ENCODE measurements around the gene LMO7. TPM values are rescaled to one million over a fixed set of nuclear protein-coding genes. Genes with fewer than 3 reads are reported as not detected.

The LMO7 gene
- total RNA-seq, 1 donor from 2014 or later, result 6.8 TPM

- Mint-ChIP-seq H3K4me3 (no peak overlapping the region), H3K9me3 (no peaks in the 10 kb centered on the region), H3K27me3 (ENCODE audit: insufficient read depth, low read depth) (no peaks in the 10 kb centered on the region), H3K4me1 (no peaks in the 10 kb centered on the region), H3K36me3 (no peaks in the 10 kb centered on the region), H3K27ac (no peak overlapping the region)
- no peak for TF ChIP-seq EZH2 (IDR thresholded peaks at IDR 0.05)
- TF ChIP-seq CTCF (IDR thresholded peaks at IDR 0.05), result no peak
- no peak for TF ChIP-seq EZH2phosphoT487 (IDR thresholded peaks at IDR 0.05)
- Histone ChIP-seq H3K9ac (no peak overlapping the region), H2AFZ (replicated peaks) (no peak overlapping the region), H4K20me1 (ENCODE audit: low read depth) (no peaks in the 10 kb centered on the region), H3K27me3 (no peaks in the 10 kb centered on the region), H3K4me3 (no peak overlapping the region), H3K9me3 (ENCODE audit: low read depth) (no peaks in the 10 kb centered on the region), H3K4me1 (no peaks in the 10 kb centered on the region), H3F3A (ENCODE audit: low read depth) (no peaks in the 10 kb centered on the region), H3K79me2 (ENCODE audit: low read depth) (no peaks in the 10 kb centered on the region), H3K4me2 (no peak overlapping the region), H3K36me3 (no peaks in the 10 kb centered on the region), H3K27ac (no peak overlapping the region)
- no peak for DNase-seq (ENCODE audit: low spot score)
These were observed 16.6 kb downstream of the LMO7 start for GRCh38 chr13:75652726-75653125.

- H3K4me3 ChIP-seq, result no peak overlapping the region
- H3F3A ChIP-seq (ENCODE audit: low read depth), result no peaks in the 10 kb centered on the region
- TF ChIP-seq CTCF (IDR thresholded peaks at IDR 0.05), result no peak
- TF ChIP-seq EZH2phosphoT487 (IDR thresholded peaks at IDR 0.05), result no peak
- no peak for TF ChIP-seq EZH2 (IDR thresholded peaks at IDR 0.05)
- no peaks in the 10 kb centered on the region for H4K20me1 ChIP-seq (ENCODE audit: low read depth)
- no peak overlapping the region for H3K27ac Mint-ChIP-seq
- H3K4me1 ChIP-seq, result no peaks in the 10 kb centered on the region
- no peak for DNase-seq (ENCODE audit: low spot score)
- no peak overlapping the region for H3K9ac ChIP-seq
- H3K4me1 Mint-ChIP-seq, result no peaks in the 10 kb centered on the region
- H3K79me2 ChIP-seq (ENCODE audit: low read depth), result no peaks in the 10 kb centered on the region
- H3K36me3 Mint-ChIP-seq, result no peaks in the 10 kb centered on the region
- no peaks in the 10 kb centered on the region for H3K9me3 Mint-ChIP-seq
- no peak overlapping the region for H3K27ac ChIP-seq
- no peaks in the 10 kb centered on the region for H3K36me3 ChIP-seq
- no peaks in the 10 kb centered on the region for H3K27me3 ChIP-seq
- no peak overlapping the region for H3K4me2 ChIP-seq
- no peaks in the 10 kb centered on the region for H3K9me3 ChIP-seq (ENCODE audit: low read depth)
- H3K4me3 Mint-ChIP-seq, result no peak overlapping the region
- H3K27me3 Mint-ChIP-seq (ENCODE audit: insufficient read depth, low read depth), result no peaks in the 10 kb centered on the region
- H2AFZ ChIP-seq (replicated peaks), result no peak overlapping the region
These were observed 20.4 kb downstream of the LMO7 start for GRCh38 chr13:75656425-75656989.

- TF ChIP-seq EZH2phosphoT487 (IDR thresholded peaks at IDR 0.05) (no peak), EZH2 (IDR thresholded peaks at IDR 0.05) (no peak), CTCF (IDR thresholded peaks at IDR 0.05) (no peak)
- Histone ChIP-seq H3K4me1 (no peaks in the 10 kb centered on the region), H4K20me1 (ENCODE audit: low read depth) (no peaks in the 10 kb centered on the region), H3K79me2 (ENCODE audit: low read depth) (no peaks in the 10 kb centered on the region), H3K9me3 (ENCODE audit: low read depth) (no peaks in the 10 kb centered on the region), H3K9ac (no peak overlapping the region), H3K27ac (no peak overlapping the region), H3K27me3 (no peaks in the 10 kb centered on the region), H3K4me2 (no peak overlapping the region), H3F3A (ENCODE audit: low read depth) (no peaks in the 10 kb centered on the region), H3K4me3 (no peak overlapping the region), H3K36me3 (no peaks in the 10 kb centered on the region), H2AFZ (replicated peaks) (no peak overlapping the region)
- H3K27ac Mint-ChIP-seq, result no peak overlapping the region
- no peak overlapping the region for H3K4me3 Mint-ChIP-seq
- H3K9me3 Mint-ChIP-seq, result no peaks in the 10 kb centered on the region
- H3K4me1 Mint-ChIP-seq, result no peaks in the 10 kb centered on the region
- no peaks in the 10 kb centered on the region for H3K36me3 Mint-ChIP-seq
- H3K27me3 Mint-ChIP-seq (ENCODE audit: insufficient read depth, low read depth), result no peaks in the 10 kb centered on the region
- DNase-seq (ENCODE audit: low spot score), result no peak
These were observed 21.0 kb downstream of the LMO7 start for GRCh38 chr13:75657111-75657510.
